Left colon (tissue), 2 donors: Measurements from ENCODE around the gene TLE7. TPM values are rescaled to one million over a fixed set of nuclear protein-coding genes. Genes with fewer than 3 reads are reported as not detected.
A peak's percentile ranks its signal among the peaks of the same experiment; 100 is the strongest.

ENCODE experiments used
- ATAC-seq: fragments of 200-7000 bp; cut with Tn5 transposase; one replicate; pipeline ENCODE4 v1.9.1; 2020; ENCODE audit warnings: mild to moderate bottlenecking, moderate library complexity
- DNase-seq, 2 donors: peaks; one replicate each; pipeline ENCODE4 v3.0.0-alpha.2; 2020
- intact Hi-C, 2 donors: fragments of 100-400 bp; cut with DNase I in 1 of 2; cut with micrococcal nuclease in 1 of 2; formaldehyde crosslinking; loops; one replicate each; pipeline versions ENCODE4 v1.11.2 to v1.14.0; 2022; cut with DNase I, micrococcal nuclease
- total RNA-seq, 2 donors: library from RNA; stranded (reverse); fragmentation: NEBNext Ultra II Directional; extraction: Animal tissue kit (Norgen Biotek cat#: 25700); gene quantifications; one replicate each; pipeline ENCODE4 v1.2.1, GENCODE V29; 2021
- donor health status: DM: no; HTN: no; CAD: no.
- donor health status: DM: yes; HTN: yes; CAD: no.

Gene TLE7
- total RNA-seq, 2 donors from 2014 or later = not detected

DNA sequence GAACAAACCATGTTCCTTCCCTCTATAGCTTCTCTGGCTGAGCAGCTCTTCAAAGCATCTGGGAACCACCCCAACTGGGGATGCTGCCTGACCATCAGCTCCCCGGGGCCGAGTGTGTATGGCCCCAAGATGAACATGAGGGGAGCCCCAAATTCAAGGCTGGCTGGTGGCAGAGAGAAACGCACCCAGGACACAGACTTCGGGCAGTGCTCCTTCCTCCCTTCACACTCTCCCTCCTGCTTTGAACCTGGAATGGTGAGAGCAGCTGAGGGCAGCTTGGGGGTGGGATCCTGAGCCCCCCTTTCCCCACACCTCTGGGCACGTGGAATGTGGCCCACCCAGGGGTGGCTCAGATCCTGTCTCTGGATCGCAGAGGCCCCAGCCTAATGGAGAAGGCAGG, 17.2 kb downstream of the TLE7 start:
- DNase-seq (no peak), ATAC-seq (no peak)
- intact Hi-C loops = no loop called here

DNA sequence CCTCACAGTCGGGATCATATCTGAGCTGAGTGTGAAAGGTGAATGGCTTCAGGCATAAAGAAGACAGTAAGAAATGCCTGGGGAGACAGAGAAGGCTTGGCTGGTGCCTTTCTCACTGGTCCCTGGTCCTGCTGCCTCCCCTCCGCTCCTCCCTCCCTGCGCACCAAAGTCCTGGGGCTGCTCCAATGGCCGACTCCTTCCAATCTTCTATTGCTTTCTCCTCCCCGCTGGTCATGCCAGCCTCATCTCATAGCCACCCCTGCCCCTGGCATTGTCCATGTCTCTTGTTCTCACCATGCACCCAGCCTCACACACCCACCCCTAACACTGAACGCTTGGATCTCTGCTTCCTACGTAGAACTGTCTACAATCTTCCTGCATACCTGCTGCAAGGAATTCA, 18.0 kb downstream of the TLE7 start:
- DNase-seq = no peak
- intact Hi-C loops = no loop called here
- no peak for ATAC-seq

DNA sequence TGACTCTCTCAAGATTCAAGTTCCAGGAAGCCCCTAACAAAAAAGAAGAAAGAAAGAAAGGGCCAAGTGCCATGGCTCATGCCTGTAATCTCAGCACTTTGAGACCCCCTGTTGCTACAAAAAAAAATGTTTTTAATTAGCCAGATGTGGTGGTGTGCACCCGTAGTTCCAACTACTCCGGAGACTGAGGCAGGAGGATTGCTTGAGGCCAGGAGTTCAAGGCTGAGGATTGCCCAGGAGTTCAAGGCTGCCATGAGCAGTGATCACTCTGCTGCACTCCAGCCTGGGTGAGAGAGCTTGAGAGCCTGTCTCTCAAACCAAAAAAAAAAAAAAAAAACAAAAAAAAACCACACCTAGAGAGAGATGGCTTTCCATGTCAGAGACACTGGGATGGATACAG, 18.8 kb downstream of the TLE7 start:
- intact Hi-C loops = no loop called here
- no peak for DNase-seq
- ATAC-seq = no peak

DNA sequence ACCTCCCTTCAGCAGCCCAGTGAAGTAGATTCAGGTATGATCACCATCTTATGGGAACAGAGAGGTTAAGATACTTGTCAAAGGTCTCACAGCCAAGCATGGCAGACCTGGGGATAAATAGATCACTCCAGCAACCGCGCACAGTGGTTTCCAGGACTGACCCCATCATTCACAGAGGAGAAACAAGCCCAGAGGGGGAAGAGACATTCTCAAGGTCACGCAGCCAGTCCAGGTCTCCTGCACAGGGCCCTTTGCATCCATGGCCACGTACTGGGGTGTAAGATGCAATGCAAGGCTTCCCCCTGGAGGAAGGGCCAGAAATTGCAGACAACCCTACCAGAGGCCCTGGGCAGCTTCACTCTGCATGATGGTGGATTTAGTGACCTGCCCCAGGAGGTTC, 19.9 kb downstream of the TLE7 start:
- intact Hi-C loops = no loop called here
- ATAC-seq = peak; percentile 62
- DNase-seq = peak in 1 of 2 donors; percentile 35

DNA sequence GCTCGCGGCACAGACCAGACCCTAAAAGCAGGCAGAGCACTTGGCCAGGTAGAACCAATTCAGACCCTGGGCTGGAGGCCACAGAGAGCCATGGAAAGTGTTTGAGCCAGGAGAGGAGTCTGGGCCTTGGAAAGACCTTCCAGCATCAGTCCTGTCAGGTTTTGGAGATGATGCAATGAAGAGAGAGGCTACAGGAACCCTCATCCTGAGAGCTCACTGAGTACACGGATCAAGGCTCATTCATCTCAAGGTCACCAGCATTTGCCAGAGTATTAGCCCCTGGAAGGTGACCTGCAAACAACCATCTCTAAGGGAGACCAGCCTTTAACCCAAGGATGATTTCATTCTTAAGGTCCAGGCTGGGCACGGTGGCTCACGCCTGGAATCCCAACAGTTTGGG, 27.8 kb downstream of the TLE7 start:
- intact Hi-C loops = loop anchor here (5.0 kb wide), 2 partner anchors 83 to 88 kb away; no protein-coding TSS in a partner anchor
- no peak for DNase-seq
- ATAC-seq = no peak

DNA sequence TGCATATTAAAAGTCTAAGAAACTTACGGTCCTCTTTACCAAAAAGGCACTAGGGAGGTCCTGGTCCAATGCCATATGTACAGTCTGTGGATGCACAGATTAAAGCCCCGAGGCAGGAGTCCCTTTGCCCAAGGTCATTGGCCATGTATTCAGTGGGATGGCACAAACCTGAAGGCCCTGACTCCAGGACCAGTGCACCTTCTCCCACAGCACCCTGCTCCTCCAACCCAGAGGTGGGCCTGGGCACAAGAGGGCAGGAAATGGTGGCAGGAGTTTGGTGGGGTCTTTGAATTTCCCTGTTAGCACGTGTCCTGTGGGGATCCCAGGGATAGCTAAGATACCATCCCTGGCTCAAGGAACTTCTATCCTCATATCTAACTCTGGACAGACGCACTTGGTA, 28.5 kb downstream of the TLE7 start:
- intact Hi-C loops = loop anchor here (5.0 kb wide), 2 partner anchors 84 to 89 kb away; no protein-coding TSS in a partner anchor
- ATAC-seq = no peak
- no peak for DNase-seq

DNA sequence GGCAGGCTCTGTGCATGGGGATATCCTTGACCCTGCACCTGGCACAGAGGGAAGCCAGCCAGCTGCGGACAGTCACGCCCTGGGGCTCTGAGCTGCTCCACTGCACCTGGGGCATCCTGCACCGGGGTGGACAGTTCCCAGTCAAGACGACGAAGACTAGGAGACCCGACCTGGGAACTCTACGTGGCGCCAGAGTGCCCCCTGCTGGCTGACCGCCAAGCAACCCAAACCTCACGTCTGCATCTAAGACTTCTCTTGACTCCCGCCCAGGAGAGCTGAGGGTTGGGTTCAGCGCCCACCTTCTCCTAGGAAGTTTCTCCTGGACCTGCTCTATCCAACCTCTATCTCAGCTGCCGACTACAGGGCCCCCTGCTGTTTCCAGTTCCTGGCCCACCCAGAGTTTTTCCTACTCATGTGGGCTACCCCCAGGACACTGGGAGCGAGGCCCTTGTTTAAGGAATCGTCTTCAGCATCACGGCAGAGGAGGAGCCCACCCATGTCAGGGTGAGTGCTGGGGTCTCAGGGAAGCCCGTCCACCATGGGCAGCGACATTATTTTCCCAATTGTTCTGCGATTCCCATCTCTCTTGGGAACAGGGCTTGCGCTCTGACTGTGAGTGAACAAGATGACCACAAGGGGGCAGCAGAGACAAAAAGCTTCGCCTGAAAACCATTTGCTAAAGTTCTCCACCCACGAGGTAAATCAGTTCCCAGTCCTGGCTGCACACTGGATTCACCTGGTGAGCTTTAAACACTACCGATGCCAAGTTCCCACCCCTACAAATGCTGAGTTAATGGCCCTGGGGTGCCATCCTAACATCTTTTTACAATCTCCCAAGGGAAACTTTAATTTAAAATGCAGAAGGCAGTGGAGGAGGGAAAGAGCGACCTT, 29.3 kb downstream of the TLE7 start:
- DNase-seq (peak; percentile 47 to 69), ATAC-seq (peak; percentile 91)
- intact Hi-C loops = loop anchor here (5.0 kb wide), 2 partner anchors 85 to 90 kb away; no protein-coding TSS in a partner anchor

DNA sequence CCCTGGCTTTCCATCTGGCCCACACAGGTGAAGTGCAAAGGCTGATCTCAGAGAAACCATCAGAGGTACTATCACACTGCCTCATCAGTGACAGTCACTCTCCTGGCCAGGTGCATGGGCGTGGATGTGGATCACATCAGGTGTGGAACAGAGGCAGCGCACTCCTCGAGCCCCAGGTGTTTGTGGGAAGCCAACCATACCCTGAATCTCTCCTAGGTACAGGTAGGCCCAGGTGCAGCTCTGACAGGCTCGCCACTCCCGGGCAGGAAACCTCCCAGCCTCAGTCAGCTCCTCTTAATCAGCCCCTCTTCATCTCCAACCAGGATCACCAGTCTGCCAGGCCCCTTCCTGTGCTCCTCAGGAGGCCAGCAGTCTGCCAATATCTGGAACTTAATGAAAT, 31.7 kb downstream of the TLE7 start:
- intact Hi-C loops = loop anchor here (5.0 kb wide), 2 partner anchors 87 to 92 kb away; no protein-coding TSS in a partner anchor
- no peak for DNase-seq
- no peak for ATAC-seq

DNA sequence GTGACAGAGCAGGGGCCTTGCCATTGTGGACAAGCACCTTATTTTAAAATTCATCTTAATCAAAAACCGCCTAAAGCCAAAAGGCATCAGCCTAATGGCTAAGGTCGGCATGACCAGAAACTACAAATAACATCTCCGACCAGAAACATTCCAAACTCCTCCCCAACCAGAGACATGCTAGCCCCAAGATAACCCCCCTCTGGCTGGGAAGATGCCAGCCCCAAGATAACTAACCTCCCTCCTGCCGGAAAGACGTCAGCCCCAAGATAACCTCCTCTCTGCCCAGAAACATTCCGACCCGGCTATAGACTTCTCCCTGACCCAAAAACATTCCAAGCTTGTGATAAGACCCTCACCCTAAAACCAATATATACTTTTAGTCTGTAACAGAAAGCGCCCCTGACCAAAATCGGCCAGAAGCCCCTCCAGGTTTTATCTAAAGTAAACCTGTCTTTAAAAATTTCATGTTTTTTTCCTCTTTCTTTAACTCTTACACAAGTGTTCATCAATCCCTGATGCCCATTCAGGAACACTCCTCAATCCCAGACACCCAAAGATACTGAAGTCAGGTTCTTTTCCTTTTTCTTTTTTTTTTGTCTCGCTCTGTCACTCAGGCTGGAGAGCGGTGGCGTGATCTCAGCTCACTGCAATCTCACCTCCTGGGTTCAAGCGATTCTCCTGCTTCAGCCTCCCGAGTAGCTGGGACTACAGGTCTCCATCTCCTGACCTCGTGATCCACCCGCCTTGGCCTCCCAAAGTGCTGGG, 32.7 kb downstream of the TLE7 start:
- ATAC-seq = no peak
- DNase-seq = no peak
- intact Hi-C loops = no loop called here

DNA sequence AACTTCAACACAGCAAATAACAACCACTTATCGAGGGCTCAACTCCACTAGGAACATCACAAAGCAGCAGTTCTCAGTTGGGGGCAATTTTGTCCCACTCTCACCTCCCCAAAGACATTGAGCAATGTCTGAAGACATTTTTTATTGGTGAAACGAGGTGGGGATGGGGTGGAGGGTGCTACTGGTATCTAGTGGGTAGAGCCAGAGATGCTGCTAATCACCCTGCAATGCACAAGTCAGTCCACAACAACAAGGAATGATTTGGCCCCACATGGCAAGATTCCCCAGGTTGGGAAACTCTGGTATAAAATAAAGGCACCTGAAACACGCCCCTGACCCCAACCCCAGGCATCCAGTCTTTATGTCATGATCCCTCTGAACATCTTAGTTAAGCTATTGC, 33.3 kb downstream of the TLE7 start:
- DNase-seq (no peak), ATAC-seq (no peak)
- intact Hi-C loops = no loop called here

DNA sequence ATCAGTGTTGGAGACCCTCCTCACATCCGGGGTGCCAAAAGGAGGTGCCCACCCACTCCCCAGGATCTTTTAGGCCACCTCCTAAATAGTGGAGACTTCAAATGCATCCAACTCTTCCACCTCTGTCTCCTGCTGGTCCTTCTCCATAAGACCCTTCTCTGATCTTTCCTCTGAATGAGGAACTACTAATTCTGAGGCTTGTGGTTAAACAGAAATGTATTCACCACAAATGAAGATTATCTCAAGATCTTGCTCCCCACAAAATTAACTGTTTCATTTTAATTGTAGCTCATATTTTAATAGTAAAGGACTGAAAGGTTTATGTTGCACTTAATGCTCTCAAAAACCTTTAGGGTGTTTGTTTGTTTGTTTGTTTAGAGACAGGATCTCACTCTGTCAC, 34.1 kb downstream of the TLE7 start:
- intact Hi-C loops = no loop called here
- DNase-seq (no peak), ATAC-seq (no peak)

DNA sequence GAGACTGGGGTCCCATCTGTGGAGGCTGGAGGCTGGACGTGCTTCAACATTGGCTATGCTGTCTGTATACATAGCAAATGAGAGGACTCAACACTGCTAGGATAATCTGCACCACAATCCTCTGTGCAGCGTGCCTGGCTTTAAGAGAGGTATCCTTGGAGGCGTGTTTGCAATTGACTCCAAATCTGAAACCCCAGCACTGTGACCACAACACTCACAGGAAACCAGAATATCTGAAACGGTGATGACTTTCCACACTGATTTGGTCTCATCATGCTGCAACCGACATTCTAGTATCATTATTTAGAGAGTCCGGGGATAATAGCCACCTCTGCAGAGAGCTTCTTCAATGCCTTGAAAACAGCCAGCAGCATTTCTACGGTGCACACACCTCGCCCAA, 35.1 kb downstream of the TLE7 start:
- intact Hi-C loops = no loop called here
- DNase-seq (no peak), ATAC-seq (no peak)

DNA sequence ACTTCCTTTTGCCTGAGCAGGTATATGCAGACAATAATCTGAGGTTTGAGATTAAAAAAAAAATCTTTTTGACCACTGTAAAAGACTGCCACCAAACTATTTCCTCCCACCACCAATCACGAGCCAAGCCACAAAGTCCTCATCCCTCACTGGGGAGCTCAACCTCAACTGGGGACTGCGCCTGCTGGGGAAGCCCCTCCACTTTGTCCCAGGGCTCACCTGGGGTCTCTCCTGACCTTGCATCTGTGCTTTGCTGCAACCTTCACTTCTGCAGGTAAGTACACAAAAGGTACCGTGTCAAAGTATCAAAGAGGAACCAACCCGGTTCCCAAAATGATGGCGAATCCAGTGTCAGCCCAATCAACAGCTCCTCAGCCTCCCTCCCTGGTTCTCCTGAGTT, 35.5 kb downstream of the TLE7 start:
- no peak for ATAC-seq
- DNase-seq = no peak
- intact Hi-C loops = no loop called here

DNA sequence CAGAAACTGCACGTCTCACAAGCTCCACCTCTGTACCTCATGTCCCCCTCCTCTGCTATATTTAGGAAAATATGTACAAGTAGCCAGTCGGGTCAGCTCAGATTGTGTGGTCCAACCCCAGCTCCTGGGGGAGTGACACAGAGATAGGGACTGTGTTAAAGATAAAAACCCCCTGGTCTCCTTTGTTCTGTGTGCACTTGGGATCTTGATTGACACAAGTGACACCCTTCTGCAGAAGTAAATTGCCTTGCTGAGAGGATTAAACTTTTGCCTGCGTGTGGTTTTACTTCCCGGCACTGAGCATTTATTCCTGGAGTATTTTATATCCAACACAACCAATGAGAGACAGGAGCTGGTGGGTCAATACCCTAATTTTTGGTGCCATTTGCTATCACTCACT, 37.5 kb downstream of the TLE7 start:
- no peak for DNase-seq
- intact Hi-C loops = no loop called here
- no peak for ATAC-seq

DNA sequence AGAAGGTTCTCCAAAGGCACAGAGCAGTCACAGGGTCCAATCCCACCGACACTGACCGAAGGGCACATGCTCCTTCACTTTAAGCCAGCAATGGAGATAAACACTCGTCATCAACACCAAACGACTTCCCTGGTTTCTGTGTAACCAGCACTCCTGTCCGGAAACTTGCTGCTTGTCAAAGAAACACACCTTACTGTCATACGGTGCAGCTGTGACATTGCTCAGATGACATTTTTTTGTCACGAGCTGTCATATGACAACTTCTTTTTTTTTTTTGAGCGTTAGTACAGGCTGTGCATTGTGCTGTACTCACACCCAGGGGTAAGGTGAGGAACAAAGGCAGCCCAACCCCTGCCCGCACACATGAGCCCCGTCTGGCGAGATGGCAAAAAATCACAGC, 39.2 kb downstream of the TLE7 start:
- intact Hi-C loops = no loop called here
- ATAC-seq = no peak
- DNase-seq = no peak

DNA sequence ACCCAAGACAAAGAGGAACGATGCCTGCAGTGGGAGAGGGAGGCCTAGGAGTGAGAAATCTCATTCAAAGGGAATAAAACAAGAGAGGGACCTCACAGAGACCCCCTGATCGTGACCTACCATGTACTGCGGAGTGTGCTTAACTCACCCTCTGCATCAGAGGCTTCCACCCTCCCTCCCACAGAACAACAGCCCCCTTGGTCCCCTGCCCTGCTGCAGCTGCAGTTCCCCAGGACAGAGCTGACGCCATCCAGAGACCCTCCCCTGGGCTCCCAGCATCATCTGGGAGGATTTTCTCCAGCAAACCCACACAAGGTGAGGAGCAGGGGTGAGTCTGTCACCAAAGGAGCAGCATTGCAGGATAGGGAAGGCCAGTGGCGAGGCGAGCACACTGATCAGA, 39.8 kb downstream of the TLE7 start:
- no peak for DNase-seq
- ATAC-seq = no peak
- intact Hi-C loops = no loop called here

DNA sequence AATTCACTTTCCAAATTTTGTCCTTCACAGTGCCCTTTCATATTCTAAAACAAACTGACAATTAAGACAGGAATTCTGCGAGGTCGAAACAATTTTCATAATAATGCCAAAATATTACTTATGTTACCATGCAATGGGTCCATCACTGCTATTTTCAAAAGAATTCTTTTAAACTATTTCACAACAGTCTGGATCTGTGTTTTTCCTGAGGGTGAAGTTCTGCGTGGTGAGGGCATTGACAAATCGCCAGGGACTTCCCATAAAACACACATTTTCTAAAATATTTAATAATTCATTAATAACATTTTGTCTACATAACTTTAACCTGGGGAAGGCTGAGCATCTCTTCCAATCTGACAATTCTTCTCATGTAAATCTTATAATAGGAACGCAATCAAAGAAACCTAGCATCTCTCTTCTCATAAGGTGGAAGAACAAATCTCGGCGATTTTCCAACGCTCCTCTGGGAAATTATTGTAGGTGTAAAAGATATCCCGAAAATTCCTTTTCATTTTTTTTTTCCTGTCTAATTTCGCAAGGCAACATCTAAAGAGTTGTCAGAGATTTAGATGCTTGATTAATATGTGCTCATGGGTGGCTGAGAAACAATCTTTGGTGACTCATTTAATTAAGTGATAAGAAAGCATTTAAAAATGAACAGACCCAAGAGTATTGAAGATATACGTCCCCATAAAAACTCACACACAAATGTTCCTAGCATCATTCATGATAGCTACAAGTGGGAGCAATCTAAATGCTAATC, 41.9 kb downstream of the TLE7 start:
- intact Hi-C loops = no loop called here
- no peak for DNase-seq
- ATAC-seq = no peak

DNA sequence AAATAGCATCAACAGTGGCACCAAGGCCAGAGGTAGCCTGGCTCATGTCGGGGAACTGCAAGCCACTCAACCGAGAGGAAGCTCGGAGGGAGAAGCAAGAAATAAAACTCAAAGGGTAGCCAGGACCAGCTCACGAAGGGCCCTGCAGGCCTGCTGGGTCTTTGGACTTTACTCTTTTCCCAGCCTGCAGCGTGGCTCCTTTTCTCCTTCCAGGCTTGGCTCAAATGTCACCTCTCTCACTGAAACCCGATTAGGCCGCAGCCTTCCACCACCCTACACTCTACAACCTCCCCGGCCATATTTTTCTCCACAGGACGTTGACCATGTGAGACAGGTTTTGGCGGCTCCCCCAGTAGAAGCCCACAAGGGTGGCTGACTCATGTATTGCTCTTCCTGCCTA, 45.3 kb downstream of the TLE7 start:
- DNase-seq = no peak
- intact Hi-C loops = no loop called here
- no peak for ATAC-seq

DNA sequence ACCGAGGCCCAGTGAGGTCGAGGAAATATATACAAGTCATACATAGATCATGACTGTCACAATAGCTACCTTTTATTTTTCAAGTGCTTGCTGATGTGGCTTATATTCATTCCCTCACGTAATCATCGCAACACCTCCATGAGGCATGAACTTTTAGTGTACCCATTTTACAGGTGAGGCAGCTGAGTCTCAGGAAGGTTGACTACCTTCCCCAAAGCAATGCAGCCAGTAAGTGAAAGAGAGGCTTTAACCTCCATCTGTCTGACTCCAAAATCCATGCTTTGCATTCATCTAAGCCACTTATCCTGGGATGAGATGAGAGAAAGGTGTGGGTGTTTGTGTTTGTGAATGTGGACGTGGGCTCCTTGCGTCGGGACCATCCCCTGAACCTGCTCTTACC, 52.5 kb downstream of the TLE7 start:
- intact Hi-C loops = no loop called here
- no peak for DNase-seq
- ATAC-seq = no peak
